GM12873 (cell line): ENCODE measurements around the gene MRPS23.

Experiments
- CTCF ChIP-seq: IDR thresholded peaks from 2 replicates; pipeline ENCODE4 v1.5.1; 2012; ENCODE audit warnings: low read depth, mild to moderate bottlenecking, moderate library complexity, low read length, control low read depth; ENCODE audit not compliant: insufficient read depth; ENCODE audit errors: missing control alignments

Gene MRPS23

GRCh38 chr17:57835333-57835900 lies 14.4 kb downstream of the MRPS23 start:
- TF ChIP-seq CTCF, result no peak

GRCh38 chr17:57834146-57834741 lies 15.6 kb downstream of the MRPS23 start:
- peak; percentile 7 for TF ChIP-seq CTCF

GRCh38 chr17:57833179-57833939 lies 16.5 kb downstream of the MRPS23 start:
- TF ChIP-seq CTCF, result peak; percentile 94

GRCh38 chr17:57832314-57833178 lies 17.3 kb downstream of the MRPS23 start:
- no peak for TF ChIP-seq CTCF

- TF ChIP-seq CTCF, result no peak
These were observed 19.0 kb downstream of the MRPS23 start for GRCh38 chr17:57830880-57831279.

- no peak for TF ChIP-seq CTCF
These were observed 26.1 kb downstream of the MRPS23 start for GRCh38 chr17:57823469-57824401.
